Measurements from ENCODE around the gene SMIM7. TPM values are rescaled to one million over a fixed set of nuclear protein-coding genes. Genes with fewer than 3 reads are reported as not detected.
A peak's percentile ranks its signal among the peaks of the same experiment; 100 is the strongest.

SMIM7 gene
- total RNA-seq, 2 donors from 2014 or later: 40.5 to 96.2 TPM

DNA sequence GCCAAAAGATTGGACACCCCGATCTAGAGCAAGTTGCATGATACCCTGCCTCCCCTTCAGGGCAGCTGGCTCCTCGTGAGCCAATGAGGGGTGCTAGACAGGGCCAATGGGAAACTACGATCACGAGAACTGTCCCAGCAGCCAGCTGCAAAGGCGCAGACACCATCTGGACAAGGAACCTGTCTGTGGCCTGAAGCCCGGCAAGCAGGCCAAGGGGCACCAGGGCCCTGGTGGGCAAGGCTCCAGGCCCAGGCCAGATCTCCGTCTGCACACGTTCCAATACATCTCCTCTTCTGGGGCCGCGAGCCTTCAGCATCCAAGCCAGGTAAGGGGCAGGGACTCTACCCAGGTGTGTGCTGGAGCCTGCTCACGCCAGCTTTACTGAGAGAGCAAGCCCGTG, 52.1 kb downstream of the SMIM7 start:
- WGBS, 2 donors: 61 to 79% methylated on average over 4 to 12 of the region's 12 CpGs
- Histone ChIP-seq H3K9me3 (no peaks in the 10 kb centered on the region), H3K27ac (peak overlapping the region; percentile 76 to 92 (median 80)), H3K4me3 (no peak overlapping the region), H3K4me1 (peaks cover 65% of the 10 kb centered on the region), H3K27me3 (no peaks in the 10 kb centered on the region), H3K36me3 (replicated peaks in 1 of 2; ENCODE audit: insufficient read depth in 1 of 2, low read depth in 2 of 2) (no peaks in the 10 kb centered on the region)
- ATAC-seq (no peak), DNase-seq (peak in 1 of 4 donors; percentile 28)
- TF ChIP-seq, protein P1, sequence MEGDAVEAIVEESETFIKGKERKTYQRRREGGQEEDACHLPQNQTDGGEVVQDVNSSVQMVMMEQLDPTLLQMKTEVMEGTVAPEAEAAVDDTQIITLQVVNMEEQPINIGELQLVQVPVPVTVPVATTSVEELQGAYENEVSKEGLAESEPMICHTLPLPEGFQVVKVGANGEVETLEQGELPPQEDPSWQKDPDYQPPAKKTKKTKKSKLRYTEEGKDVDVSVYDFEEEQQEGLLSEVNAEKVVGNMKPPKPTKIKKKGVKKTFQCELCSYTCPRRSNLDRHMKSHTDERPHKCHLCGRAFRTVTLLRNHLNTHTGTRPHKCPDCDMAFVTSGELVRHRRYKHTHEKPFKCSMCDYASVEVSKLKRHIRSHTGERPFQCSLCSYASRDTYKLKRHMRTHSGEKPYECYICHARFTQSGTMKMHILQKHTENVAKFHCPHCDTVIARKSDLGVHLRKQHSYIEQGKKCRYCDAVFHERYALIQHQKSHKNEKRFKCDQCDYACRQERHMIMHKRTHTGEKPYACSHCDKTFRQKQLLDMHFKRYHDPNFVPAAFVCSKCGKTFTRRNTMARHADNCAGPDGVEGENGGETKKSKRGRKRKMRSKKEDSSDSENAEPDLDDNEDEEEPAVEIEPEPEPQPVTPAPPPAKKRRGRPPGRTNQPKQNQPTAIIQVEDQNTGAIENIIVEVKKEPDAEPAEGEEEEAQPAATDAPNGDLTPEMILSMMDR (IDR thresholded peaks at IDR 0.05): no peak
- no peak for TF ChIP-seq POLR2A (IDR thresholded peaks at IDR 0.05)
- intact Hi-C loops (cut with DNase I): no loop called here

DNA sequence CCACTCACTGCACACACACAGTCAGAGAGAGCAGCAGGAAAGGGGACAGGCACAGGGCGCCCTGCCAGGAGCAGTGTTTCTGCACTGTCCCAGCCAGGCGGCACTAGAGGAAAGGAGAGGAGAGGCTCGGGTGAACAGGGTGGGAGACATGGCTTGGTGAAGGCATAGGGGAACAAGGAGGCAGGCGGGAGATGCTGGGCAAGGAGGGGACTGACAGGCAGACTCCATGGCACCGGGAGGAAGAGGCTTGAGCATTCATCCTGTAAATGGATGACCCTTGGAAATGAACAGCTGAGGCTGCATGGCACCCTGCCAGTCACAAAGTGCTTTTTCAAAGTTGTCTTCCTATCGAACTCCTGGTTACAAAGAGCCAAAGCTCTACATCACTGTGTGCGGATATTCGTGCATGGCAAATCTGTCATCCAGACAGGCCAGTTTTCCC, 54.4 kb downstream of the SMIM7 start:
- Histone ChIP-seq H3K27me3 (no peaks in the 10 kb centered on the region), H3K9me3 (no peaks in the 10 kb centered on the region), H3K4me1 (peaks cover 56% of the 10 kb centered on the region), H3K27ac (peak overlapping the region in 1 of 4 donors; percentile 7), H3K36me3 (replicated peaks in 1 of 2; ENCODE audit: insufficient read depth in 1 of 2, low read depth in 2 of 2) (no peaks in the 10 kb centered on the region), H3K4me3 (no peak overlapping the region)
- peak in 1 of 4 donors; percentile 36 for DNase-seq
- intact Hi-C loops (cut with DNase I): no loop called here
- no peak for TF ChIP-seq POLR2A (IDR thresholded peaks at IDR 0.05)
- TF ChIP-seq, protein P1 (IDR thresholded peaks at IDR 0.05): peak in 1 of 7 experiments; percentile 6
- ATAC-seq: no peak
- 52 to 73% methylated on average over 7 to 8 of the region's 8 CpGs for WGBS, 2 donors

DNA sequence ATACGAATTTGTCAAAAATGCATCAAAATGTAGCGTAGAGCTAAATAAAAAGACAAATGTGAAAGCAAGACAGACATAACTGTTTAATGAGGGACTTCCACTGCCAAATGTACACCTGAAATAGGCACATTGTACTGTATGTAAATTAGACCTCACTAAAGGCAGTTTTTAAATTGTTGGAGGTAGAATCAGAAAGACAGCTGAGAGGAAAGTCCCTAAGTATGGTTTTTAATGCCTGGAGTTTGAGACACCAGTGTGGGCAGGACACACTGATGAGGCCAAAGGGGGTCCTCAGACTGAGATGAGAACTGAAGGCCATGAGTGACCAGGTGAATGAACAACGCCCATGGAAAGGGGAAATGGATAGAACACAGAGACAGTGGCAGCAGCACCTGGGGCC, 54.8 kb downstream of the SMIM7 start:
- DNase-seq: no peak
- intact Hi-C loops (cut with DNase I): no loop called here

DNA sequence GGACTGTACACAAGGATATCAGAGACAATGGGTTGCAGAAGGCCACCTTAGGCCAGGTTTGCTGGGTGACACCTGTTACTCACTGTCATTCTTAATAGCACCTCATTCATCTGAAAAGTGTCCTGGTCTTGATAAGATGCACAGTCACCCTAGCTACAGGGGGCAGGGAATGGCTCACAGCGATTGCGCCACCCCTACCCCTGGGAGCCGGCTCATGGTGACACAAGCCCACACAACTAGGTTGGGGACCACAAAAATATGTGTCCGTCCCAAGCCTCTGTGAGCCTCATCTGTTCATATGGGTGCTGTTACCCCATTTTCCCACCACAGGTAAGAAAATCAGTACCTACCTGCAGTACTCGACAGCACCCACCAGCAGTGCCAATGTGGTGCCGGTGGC, 55.3 kb downstream of the SMIM7 start:
- intact Hi-C loops (cut with DNase I): no loop called here
- ATAC-seq (no peak), DNase-seq (no peak)
- H3K36me3 ChIP-seq (replicated peaks in 1 of 2; ENCODE audit: insufficient read depth in 1 of 2, low read depth in 2 of 2): no peaks in the 10 kb centered on the region
- H3K27ac ChIP-seq: no peak overlapping the region
- H3K27me3 ChIP-seq: no peaks in the 10 kb centered on the region
- H3K4me3 ChIP-seq: no peak overlapping the region
- H3K4me1 ChIP-seq: peaks cover 64% of the 10 kb centered on the region
- 88 to 92% methylated on average over 6 of the region's 6 CpGs for WGBS, 2 donors
- TF ChIP-seq POLR2A (IDR thresholded peaks at IDR 0.05): no peak
- TF ChIP-seq, protein P1 (IDR thresholded peaks at IDR 0.05): no peak
- no peaks in the 10 kb centered on the region for H3K9me3 ChIP-seq

More for the DNA sequence above, 54.8 kb downstream of the SMIM7 start:
- no peak overlapping the region for H3K4me3 ChIP-seq
- TF ChIP-seq, protein P1 (IDR thresholded peaks at IDR 0.05): no peak
- no peak for TF ChIP-seq POLR2A (IDR thresholded peaks at IDR 0.05)
- WGBS, 2 donors: 84 to 86% methylated on average over 3 of the region's 3 CpGs
- H3K4me1 ChIP-seq: peaks cover 59% of the 10 kb centered on the region
- no peak overlapping the region for H3K27ac ChIP-seq
- ATAC-seq: no peak
- H3K36me3 ChIP-seq (replicated peaks in 1 of 2; ENCODE audit: insufficient read depth in 1 of 2, low read depth in 2 of 2): no peaks in the 10 kb centered on the region
- H3K27me3 ChIP-seq: no peaks in the 10 kb centered on the region
- H3K9me3 ChIP-seq: no peaks in the 10 kb centered on the region

DNA sequence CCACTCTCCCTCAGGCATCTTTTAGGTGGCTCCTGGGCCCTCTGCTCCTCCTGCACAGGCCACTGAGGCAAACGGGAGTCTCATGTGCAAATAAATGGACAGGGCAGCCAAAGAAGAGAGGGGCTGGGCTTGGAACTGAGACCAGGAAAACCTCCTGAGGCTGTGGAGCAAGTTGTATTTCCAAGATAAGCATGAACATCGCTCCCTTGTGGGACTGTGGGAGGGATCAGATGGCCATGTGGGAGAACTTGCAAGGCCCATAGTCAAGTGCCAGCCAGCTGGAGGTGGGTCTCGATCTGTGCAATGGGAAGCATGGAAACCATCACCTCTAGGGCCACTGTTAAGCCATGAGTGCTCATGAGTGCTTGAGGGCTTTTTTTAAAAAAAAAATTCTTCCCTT, 56.9 kb downstream of the SMIM7 start:
- DNase-seq (no peak), ATAC-seq (no peak)
- Histone ChIP-seq H3K4me3 (no peak overlapping the region), H3K27ac (no peak overlapping the region), H3K9me3 (no peaks in the 10 kb centered on the region), H3K36me3 (replicated peaks in 1 of 2; ENCODE audit: insufficient read depth in 1 of 2, low read depth in 2 of 2) (no peaks in the 10 kb centered on the region), H3K27me3 (no peaks in the 10 kb centered on the region), H3K4me1 (peaks cover 58% of the 10 kb centered on the region)
- TF ChIP-seq, protein P1 (IDR thresholded peaks at IDR 0.05): no peak
- TF ChIP-seq POLR2A (IDR thresholded peaks at IDR 0.05): no peak
- 18 to 33% methylated on average over 3 of the region's 3 CpGs for WGBS, 2 donors
- intact Hi-C loops (cut with DNase I): no loop called here

All from body of pancreas (tissue), 4 donors.